Activated CD4-positive, alpha-beta T cell treated with anti-CD3 and anti-CD28 coated beads, Interleukin-2, Interleukin-6, amounts not matched to agents 100 ng/mL and 50 ng/mL, durations not matched to agents 16 hours and 8 hours (primary cell): ENCODE results near the gene NEK6.

Experiments
- DNase-seq: peaks from one replicate; pipeline ENCODE4 v3.0.0-alpha.2; 2020

The NEK6 gene

GRCh38 chr9:124281931-124282371 lies 24.2 kb downstream of the NEK6 start:
- no peak for DNase-seq

DNA sequence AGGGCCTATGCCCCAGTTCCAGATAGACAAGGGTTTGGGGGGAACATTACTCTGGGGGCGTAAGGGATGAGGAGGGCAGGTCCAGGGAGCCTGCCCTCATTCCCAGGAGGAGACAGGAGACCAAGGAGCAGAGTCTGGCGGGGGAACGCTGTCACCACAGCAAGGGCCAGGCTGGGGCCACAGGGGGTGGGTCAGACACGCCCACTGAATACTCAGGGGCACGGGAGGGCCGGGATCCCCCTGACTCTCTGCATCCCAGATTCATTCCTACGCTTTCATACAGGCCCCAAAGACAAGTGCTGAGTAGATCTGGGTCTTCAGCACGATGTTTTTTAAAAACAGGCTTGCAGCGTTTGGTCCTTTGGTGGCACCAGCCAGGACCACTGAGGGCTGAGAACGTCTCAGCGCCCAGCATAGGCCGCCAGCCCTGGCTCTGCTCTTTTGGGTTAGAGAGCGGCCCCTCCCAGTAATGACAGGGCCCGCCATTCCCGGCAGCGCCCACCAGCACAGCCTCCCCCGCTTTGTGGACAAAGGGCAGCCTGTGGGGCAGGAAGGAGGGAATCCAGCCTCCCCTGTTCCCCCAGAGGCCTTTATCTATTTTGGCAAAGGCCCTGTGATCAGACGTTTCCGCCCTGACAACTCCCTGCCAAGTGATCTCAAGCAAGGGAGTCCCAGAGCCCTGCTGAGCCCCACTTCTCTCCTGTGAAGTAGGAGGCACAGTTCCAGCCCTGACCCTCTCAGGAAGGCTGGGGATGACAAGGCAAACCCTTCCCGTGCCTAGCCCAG lies 24.9 kb downstream of the NEK6 start:
- DNase-seq = no peak

GRCh38 chr9:124283228-124283814 lies 25.6 kb downstream of the NEK6 start:
- no peak for DNase-seq

- no peak for DNase-seq
These were observed 26.6 kb downstream of the NEK6 start for GRCh38 chr9:124284237-124284831.

DNA sequence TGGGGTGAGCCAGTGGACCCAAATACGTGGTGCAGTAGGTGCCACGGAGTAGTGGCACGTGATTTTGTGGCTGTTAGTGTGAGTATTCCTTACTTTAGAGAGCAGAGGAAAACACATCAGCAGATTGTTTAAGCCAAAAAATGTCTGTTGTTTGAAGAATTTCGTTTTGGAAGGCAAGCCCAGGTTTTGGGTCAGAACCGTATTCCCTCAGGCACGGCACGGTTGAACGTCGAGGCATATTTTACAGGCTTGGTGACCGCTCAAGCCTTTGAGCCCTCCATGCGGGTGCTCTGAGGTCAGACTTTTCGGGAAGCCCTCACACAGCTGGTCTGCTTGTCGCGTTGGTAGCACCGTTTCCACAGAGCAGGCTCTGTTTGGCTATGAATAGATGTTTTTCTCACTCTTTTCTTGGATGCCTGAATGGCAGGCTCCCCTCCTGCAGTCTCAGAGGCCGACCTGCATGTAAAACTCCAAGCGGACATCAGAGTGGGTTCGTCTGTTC lies 27.2 kb downstream of the NEK6 start:
- DNase-seq = no peak

DNA sequence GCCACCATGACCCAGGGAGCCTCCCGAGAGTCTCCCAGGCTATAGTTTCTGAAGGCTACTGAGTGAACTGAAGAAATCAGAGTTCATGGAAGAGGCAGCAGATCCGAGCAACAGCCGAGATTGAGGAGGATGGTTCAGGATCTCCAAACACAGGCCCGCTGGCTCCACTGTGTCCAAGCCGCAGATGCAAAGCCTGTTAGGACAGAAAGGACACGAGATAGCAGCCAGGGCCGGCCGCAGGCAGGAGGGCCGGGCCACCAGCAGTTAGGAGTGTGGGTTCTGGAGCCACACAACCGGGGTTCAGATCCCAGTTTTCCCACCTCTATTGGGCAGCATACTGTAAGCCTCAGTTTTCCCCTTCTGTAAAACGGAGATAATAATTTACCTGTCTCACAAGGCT lies 27.7 kb downstream of the NEK6 start:
- no peak for DNase-seq

DNA sequence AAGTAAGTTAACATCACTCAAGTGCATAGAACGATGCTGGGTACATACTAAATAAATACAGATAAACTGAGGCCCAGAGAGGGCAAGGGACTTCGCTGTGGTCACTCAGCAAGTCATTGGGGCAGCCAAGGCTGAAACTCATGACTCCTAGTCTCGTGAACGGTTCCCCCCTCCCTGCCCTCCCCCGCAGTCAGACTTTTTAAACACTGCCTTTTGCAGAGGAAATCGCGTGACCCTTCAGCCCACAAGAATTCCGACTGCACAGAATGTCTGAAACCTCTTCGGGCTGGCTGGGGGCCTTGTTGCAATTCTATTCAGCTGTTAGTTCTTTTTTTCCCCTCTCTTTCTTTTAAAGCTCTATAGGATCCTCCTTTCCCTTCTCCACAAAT lies 28.1 kb downstream of the NEK6 start:
- peak; percentile 79 for DNase-seq

DNA sequence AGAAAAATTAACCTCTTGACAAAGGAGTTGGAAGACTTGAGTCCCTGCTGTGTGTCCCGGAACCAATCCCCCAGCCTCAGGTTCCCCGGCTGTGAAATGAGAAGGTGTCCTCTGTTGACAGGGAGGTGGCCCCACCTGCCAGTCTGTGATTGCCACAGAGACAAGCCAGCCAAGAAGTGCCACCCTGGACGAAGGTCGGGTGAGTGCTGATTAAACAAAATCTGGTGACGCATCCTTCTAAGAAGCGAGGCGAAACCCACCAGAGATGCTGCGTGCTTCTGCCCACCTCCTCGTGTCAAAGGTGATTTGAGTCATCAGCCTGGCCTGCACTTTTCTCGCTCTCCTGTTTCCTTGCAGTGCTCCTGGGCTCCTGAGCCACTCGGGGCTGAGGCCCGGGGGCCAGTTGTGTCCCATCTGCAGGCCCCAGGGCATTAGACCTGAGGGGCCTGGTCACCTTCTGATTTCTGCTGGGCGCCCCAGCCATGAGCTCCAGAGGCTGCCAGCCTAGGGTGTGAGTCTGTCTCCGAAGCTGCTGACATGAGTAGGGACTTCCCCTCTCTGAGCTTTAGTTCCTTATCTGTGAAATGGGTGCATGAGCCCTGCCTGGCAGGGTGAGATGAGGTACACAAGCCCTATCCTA lies 28.7 kb downstream of the NEK6 start:
- peak; percentile 91 for DNase-seq

DNA sequence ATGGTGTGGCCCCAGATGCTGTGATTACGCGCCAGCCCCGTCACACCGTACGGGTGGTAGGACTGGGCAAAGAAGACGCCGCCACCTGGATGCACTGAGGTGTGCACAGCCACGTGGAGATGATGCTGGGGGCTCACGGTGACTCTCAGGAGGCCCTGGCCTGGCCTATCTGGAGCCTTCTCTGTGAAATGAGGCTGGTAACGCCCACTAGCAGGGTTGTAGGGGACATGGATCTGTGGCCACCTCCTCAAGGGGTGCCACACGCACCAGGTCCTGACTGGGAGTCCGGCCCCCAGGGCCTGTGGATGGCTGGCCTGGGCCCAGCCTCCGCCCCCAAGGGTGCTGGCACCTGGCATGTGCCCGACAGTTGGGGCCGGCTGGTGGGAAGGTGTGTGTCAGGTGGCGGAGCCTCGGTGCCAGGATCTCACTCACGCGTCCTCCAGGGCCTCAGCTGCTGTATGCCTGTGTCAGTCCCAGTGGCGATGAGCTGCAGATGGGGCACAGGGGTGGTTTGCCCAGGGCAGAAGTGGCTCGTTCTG lies 32.4 kb downstream of the NEK6 start:
- no peak for DNase-seq

DNA sequence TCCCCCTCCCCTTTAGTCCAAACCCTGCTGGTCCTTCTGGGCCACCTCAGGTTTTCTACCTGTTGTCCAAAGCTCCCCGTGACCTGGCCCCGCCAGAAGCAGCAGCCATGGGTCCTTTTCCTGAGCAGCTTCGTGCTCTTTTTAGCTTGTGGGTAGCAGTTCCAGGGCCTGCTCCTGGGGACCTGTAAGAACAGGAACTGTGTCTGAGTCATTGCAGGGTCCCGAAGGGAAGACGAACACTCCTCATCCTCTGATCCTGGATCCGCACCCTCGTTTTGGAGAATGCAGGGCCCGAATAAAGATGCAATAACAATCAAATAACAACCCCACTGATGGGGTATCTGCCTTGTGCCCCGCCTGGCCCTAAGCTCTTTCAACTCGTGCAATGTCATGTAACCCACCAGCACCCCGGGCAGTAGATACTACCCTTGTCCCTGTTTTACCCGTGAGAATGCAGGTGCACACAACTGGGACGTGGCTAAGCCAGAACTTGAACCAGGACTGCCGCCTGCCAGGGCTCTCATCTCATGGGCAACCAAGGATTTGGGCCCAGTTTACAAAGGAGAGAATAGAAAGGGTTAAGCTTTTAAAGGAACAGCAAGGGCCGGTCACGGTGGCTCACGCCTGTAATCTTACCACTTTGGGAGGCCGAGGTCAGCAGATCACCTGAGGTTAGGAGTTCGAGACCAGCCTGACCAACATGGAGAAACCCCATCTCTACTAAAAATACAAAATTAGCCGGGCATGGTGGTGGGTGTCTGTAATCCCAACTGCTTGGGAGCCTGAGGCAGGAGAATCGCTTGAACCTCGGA lies 33.2 kb downstream of the NEK6 start:
- DNase-seq = no peak

GRCh38 chr9:124291801-124292396 lies 34.1 kb downstream of the NEK6 start:
- peak; percentile 74 for DNase-seq

DNA sequence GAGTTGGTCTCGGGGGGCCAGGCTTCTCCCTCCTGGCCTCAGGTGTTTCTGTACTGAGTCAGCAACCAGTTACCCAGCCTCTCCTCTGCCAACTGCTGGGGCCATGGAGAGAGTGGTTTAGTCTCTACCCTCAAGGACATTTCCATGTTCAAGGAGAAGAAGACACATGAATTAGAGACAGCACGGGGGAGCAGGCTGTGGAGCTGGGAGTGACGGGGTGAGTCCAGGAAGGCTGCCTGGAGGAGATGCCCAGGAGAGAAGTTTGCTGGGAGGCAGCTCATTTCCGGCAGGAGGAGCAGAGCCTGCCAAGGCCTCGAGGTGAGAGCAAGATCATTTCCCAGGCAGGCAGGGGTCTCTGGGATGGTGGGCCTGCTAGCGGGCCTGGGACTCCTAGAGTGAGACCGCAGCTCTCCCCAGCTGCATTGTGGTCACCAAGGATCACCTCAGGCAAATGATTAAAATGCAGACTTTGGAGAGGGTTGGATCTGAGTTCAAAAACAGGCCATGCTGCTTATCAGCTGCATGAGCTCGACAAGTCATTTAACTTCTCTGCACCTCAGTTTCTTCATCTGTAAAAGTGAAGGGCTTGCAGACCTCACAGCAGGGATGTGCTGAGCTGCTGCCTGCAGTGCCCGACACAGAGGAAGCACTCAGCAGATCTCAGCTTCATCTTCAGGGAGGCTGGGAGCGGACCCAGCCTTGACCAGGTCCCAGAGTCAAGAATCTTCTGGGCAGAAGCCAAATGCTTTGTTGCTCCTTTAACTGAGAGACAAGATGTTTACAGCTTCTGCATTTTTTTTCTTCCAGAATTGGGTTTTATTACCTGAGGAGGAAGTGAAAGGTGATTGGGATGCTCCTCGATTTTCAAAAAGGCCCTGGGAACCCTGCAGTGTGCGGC lies 35.2 kb downstream of the NEK6 start:
- DNase-seq = no peak

DNA sequence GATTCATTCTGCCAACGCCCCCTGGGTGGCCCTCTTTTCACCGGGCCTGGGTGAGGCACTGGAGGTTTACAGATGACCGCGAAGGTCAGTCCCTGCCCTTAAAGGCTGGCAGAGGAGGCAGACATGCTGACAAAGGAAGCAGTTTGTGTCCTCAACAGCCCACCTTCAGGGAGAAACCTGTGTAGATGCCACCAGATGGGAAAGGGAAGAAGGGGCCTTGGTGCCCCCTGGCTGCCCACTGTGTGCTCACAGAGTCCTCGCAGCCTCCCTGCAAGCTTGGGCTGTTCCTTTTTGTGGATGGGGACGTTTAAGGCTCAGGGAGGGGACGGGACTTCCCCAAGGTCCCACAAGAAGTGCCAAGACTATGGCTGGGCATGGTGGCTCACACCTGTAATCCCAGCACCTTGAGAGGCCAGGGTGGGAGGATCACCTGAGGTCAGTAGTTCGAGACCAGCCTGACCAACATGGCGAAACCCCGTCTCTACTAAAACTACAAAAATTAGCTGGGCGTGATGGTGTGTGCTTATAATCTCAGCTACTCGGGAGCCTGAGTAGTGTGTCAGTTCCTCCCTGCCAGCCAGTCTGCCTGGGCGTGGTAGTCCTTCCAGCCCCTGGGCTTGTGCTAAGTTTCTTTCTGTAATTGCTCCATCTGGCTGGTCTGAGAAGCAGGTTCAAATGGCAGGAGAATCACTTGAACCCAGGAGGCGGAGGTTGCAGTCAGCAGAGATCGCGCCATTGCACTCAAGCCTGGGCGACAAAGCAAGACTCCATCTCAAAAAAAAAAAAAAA lies 36.2 kb downstream of the NEK6 start:
- peak; percentile 51 for DNase-seq

DNA sequence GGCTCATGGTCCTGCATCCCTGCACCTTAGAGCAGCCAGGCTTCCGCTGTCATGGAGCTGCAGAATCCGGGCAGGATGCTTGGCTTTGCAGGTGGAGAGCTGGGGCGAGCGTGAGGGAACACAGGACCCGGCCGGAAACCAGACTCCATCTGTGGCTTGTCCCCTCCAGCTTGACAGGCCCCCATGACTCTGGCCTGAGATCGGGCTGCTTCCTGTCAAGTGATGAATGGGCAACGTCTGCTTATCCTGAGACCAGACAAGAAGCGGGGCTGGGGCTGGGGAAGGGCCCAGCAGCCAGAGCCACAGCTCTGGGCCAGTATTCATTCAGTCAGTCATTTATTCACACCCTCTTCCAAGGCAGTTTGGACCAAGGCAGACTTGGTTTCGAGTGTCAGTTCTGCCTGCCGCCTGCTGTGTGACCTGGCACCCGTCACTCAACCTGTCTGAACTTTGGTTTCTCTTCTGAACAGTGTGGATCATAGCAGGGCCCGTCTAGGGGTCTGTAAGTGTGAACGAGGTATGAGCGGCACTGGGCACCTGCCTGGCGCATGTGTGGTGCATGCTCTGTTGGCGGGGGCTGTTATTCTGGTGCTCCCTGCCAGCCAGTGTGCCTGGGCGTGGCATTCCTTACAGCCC lies 37.5 kb downstream of the NEK6 start:
- no peak for DNase-seq

- no peak for DNase-seq
These were observed 38.3 kb downstream of the NEK6 start for GRCh38 chr9:124296094-124296493.

DNA sequence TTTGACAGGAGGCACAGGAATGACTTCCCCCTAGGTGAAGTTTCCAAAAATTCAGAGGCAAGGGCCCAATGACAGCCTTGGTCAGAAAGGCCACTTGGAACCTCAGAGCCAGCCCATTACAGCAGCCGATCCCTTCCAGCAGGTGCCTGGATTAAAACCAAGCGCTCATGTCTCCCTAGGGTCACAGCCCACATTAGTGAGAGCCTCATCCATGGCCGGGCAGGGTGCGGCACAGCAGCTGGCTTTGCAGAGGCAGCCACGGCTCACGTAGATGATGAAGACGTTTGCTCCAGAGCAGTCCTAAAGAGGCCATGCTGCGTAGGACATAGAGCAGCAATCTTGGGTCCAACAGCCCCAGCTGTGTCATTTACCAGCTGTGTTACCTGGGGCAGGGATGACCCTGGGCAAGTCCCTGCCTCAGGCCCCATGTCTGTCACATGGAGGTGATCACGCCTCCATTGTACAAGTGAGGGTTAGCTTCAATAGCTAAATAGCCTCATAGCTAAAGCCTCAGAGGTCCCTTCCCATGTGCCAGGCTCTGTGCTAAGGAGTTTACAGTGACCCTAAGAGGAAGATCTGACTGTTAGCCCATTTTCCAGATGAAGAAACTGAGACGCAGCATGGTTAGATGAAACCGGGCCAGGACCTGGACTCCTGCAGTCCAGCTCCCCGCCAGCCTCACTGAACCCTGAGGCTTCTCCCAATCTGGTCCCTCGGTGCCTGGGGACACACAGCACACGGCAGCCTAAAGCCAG lies 39.2 kb downstream of the NEK6 start:
- DNase-seq = no peak

DNA sequence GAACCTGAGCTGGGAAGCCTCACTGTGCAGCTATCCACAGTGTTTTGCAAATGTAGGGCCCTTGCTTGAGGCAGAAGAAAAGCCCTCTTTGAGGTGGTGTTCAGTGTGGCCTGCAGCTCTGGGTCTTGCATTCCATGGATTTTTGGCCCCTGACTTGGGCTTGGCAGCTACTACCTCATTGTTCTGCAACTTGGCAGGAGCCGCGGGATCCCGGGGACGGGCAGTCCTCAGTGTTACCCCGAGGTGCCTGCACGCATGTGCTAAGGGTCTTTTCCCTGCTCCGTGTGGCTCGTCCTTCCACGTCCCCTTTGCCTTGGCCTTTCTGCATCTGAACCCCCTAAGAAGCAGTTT lies 39.8 kb downstream of the NEK6 start:
- DNase-seq = no peak

GRCh38 chr9:124297915-124298645 lies 40.3 kb downstream of the NEK6 start:
- DNase-seq = no peak
